PC-9 (cell line): ENCODE data around the gene GGPS1. TPM values are rescaled to one million over a fixed set of nuclear protein-coding genes. Genes with fewer than 3 reads are reported as not detected.

ENCODE experiments used
- BruUV-seq: library from RNA; stranded (reverse); fragments of 400-500 nt; replicated peaks from 2 replicates; lab custom pipeline; 2021; lab: Mats Ljungman, UMichigan
- CTCF ChIA-PET: fragments of 300-600 bp; sonication (Branson Sonifier 250); formaldehyde crosslinking; loops from one replicate; lab custom pipeline; 2022; ENCODE audit warnings: antibody characterized with exemption; lab: Charles Lee
- POLR2A ChIA-PET: fragments of 300-600 bp; sonication (Branson Sonifier 250); formaldehyde crosslinking; loops from one replicate; lab custom pipeline; 2022; ENCODE audit warnings: antibody characterized with exemption; ENCODE audit not compliant: unreplicated experiment; lab: Charles Lee
- DNase-seq, 2 experiments: peaks; one replicate each; pipeline versions ENCODE4 v3.0.0 to v3.0.0-alpha.2; 2015 to 2022; ENCODE audit warnings: mixed read lengths in 1 of 2
- H2AFZ ChIP-seq: fragments of 200-600 bp; sonication (generic); 2 replicates; pipeline ENCODE4 v1.8.1; 2017; ENCODE audit warnings: antibody characterized with exemption
- H3F3A ChIP-seq: fragments of 200-600 bp; sonication (generic); 2 replicates; pipeline ENCODE4 v1.8.1; 2017; ENCODE audit warnings: antibody characterized with exemption, mild to moderate bottlenecking, low read depth; ENCODE audit not compliant: insufficient read depth
- H3K27ac ChIP-seq: fragments of 200-600 bp; sonication (generic); 2 replicates; pipeline ENCODE4 v1.6.1; 2016; ENCODE audit warnings: mixed run types
- H3K27me3 ChIP-seq: fragments of 200-600 bp; sonication (generic); 2 replicates; pipeline ENCODE4 v1.6.1; 2016; ENCODE audit warnings: low read depth, mixed run types; ENCODE audit not compliant: insufficient read depth
- H3K36me3 ChIP-seq: fragments of 200-600 bp; sonication (generic); 2 replicates; pipeline ENCODE4 v1.6.1; 2016; ENCODE audit warnings: low read depth, mixed run types
- H3K4me1 ChIP-seq: fragments of 200-600 bp; sonication (generic); replicated peaks from 2 replicates; pipeline ENCODE4 v1.6.1; 2016; ENCODE audit warnings: mixed run types; ENCODE audit not compliant: insufficient read depth
- H3K4me2 ChIP-seq: fragments of 200-600 bp; sonication (generic); 2 replicates; pipeline ENCODE4 v1.6.1; 2017; ENCODE audit warnings: mixed run types
- H3K4me3 ChIP-seq: fragments of 200-600 bp; sonication (generic); 2 replicates; pipeline ENCODE4 v1.6.1; 2016; ENCODE audit warnings: mixed run types
- H3K79me2 ChIP-seq: fragments of 200-600 bp; sonication (generic); 2 replicates; pipeline ENCODE4 v1.6.1; 2017; ENCODE audit warnings: low read depth, mixed run types
- H3K9me2 ChIP-seq: fragments of 200-600 bp; sonication (generic); 2 replicates; pipeline ENCODE4 v1.8.1; 2017; ENCODE audit warnings: mild to moderate bottlenecking; ENCODE audit not compliant: insufficient read depth
- H3K9me3 ChIP-seq: fragments of 200-600 bp; sonication (generic); 2 replicates; pipeline ENCODE4 v1.8.1; 2016; ENCODE audit warnings: low read depth; ENCODE audit not compliant: insufficient read depth
- H4K20me1 ChIP-seq: fragments of 200-600 bp; sonication (generic); 2 replicates; pipeline ENCODE4 v1.8.1; 2017; ENCODE audit not compliant: insufficient read depth
- EZH2 ChIP-seq: fragments of 200-600 bp; sonication (generic); IDR thresholded peaks from 2 replicates; pipeline ENCODE4 v1.8.0; 2017; ENCODE audit warnings: antibody characterized with exemption, low read depth
- intact Hi-C: fragments of 100-400 bp; cut with micrococcal nuclease; formaldehyde crosslinking; loops from one replicate; pipeline ENCODE4 v1.10.0; 2022; ENCODE audit not compliant: unreplicated experiment
- total RNA-seq: library from RNA; stranded (reverse); gene quantifications from 2 replicates; pipeline ENCODE4 v1.2.3, GENCODE V29; 2021
- TF ChIP-seq, protein P1 (sequence below): fragments of 200-600 bp; sonication (generic); conservative IDR thresholded peaks from 2 replicates; pipeline ENCODE4 v1.6.1; 2017; ENCODE audit warnings: mixed run types, antibody characterized with exemption, mild to moderate bottlenecking, moderate library complexity

Gene GGPS1
- total RNA-seq, 1 experiment from 2014 or later: 61.7 TPM

GRCh38 chr1:235351441-235351840 is 23.1 kb downstream of the GGPS1 start:
- Histone ChIP-seq H3K9me2 (no peaks in the 10 kb centered on the region), H3K4me2 (no peak overlapping the region), H2AFZ (no peak overlapping the region), H3K4me1 (no peaks in the 10 kb centered on the region), H3K9me3 (no peaks in the 10 kb centered on the region), H3F3A (no peaks in the 10 kb centered on the region), H3K79me2 (no peaks in the 10 kb centered on the region), H3K4me3 (no peak overlapping the region), H3K27me3 (no peaks in the 10 kb centered on the region), H3K27ac (no peak overlapping the region), H3K36me3 (no peaks in the 10 kb centered on the region), H4K20me1 (no peaks in the 10 kb centered on the region)
- DNase-seq: no peak
- TF ChIP-seq EZH2: no peak
- TF ChIP-seq, protein P1, sequence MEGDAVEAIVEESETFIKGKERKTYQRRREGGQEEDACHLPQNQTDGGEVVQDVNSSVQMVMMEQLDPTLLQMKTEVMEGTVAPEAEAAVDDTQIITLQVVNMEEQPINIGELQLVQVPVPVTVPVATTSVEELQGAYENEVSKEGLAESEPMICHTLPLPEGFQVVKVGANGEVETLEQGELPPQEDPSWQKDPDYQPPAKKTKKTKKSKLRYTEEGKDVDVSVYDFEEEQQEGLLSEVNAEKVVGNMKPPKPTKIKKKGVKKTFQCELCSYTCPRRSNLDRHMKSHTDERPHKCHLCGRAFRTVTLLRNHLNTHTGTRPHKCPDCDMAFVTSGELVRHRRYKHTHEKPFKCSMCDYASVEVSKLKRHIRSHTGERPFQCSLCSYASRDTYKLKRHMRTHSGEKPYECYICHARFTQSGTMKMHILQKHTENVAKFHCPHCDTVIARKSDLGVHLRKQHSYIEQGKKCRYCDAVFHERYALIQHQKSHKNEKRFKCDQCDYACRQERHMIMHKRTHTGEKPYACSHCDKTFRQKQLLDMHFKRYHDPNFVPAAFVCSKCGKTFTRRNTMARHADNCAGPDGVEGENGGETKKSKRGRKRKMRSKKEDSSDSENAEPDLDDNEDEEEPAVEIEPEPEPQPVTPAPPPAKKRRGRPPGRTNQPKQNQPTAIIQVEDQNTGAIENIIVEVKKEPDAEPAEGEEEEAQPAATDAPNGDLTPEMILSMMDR: no peak
- BruUV-seq: no TSS peak
- ChIA-PET CTCF (no interaction called here), POLR2A (no interaction called here)
- intact Hi-C loops: no loop called here

GRCh38 chr1:235351898-235352297 is 23.5 kb downstream of the GGPS1 start:
- ChIA-PET CTCF (no interaction called here), POLR2A (no interaction called here)
- Histone ChIP-seq H3K27ac (no peak overlapping the region), H3K9me3 (no peaks in the 10 kb centered on the region), H4K20me1 (no peaks in the 10 kb centered on the region), H2AFZ (no peak overlapping the region), H3K27me3 (no peaks in the 10 kb centered on the region), H3K36me3 (no peaks in the 10 kb centered on the region), H3K79me2 (no peaks in the 10 kb centered on the region), H3K9me2 (no peaks in the 10 kb centered on the region), H3K4me2 (no peak overlapping the region), H3F3A (no peaks in the 10 kb centered on the region), H3K4me3 (no peak overlapping the region), H3K4me1 (no peaks in the 10 kb centered on the region)
- TF ChIP-seq, protein P1: no peak
- TF ChIP-seq EZH2: no peak
- BruUV-seq: no TSS peak
- DNase-seq: no peak
- intact Hi-C loops: no loop called here

GRCh38 chr1:235357485-235358373 is 29.4 kb downstream of the GGPS1 start:
- BruUV-seq: no TSS peak
- CTCF ChIA-PET: no interaction called here

More at GRCh38 chr1:235357485-235358373, 29.4 kb downstream of the GGPS1 start:
- POLR2A ChIA-PET: no interaction called here
- Histone ChIP-seq H3K4me1 (no peaks in the 10 kb centered on the region), H3K9me3 (no peaks in the 10 kb centered on the region), H3K4me3 (no peak overlapping the region), H3K27me3 (no peaks in the 10 kb centered on the region), H3F3A (no peaks in the 10 kb centered on the region), H3K27ac (no peak overlapping the region), H2AFZ (no peak overlapping the region), H3K36me3 (no peaks in the 10 kb centered on the region), H3K4me2 (no peak overlapping the region), H4K20me1 (no peaks in the 10 kb centered on the region), H3K9me2 (no peaks in the 10 kb centered on the region), H3K79me2 (no peaks in the 10 kb centered on the region)
- no peak for TF ChIP-seq EZH2
- TF ChIP-seq, protein P1: no peak
- DNase-seq: no peak
- intact Hi-C loops: no loop called here
